GM21528 (cell line): ENCODE data around the gene ZNHIT6.

ENCODE experiments used
- ATAC-seq: cut with Tn5 transposase; IDR thresholded peaks from one replicate; pipeline ENCODE4 v1.9.1; 2021; ENCODE audit warnings: mild to moderate bottlenecking, moderate library complexity; ENCODE audit not compliant: unreplicated experiment, low FRiP score

Gene ZNHIT6

GRCh38 chr1:85624361-85624760 lies 83.9 kb downstream of the ZNHIT6 start:
- ATAC-seq = no peak

- ATAC-seq = no peak
Measured at GRCh38 chr1:85623061-85623471, 85.2 kb downstream of the ZNHIT6 start.

- no peak for ATAC-seq
Measured at GRCh38 chr1:85621430-85621829, 86.8 kb downstream of the ZNHIT6 start.

- ATAC-seq = no peak
Measured at GRCh38 chr1:85617633-85618100, 90.6 kb downstream of the ZNHIT6 start.

GRCh38 chr1:85616736-85617135 lies 91.5 kb downstream of the ZNHIT6 start:
- no peak for ATAC-seq

- no peak for ATAC-seq
Measured at GRCh38 chr1:85616364-85616705, 91.9 kb downstream of the ZNHIT6 start.

- no peak for ATAC-seq
Measured at GRCh38 chr1:85615586-85616363, 92.5 kb downstream of the ZNHIT6 start.

- ATAC-seq = no peak
Measured at GRCh38 chr1:85612704-85613361, 95.4 kb downstream of the ZNHIT6 start.

- ATAC-seq = no peak
Measured at GRCh38 chr1:85611856-85612255, 96.4 kb downstream of the ZNHIT6 start.

- ATAC-seq = no peak
Measured at GRCh38 chr1:85611425-85611824, 96.8 kb downstream of the ZNHIT6 start.

- no peak for ATAC-seq
Measured at GRCh38 chr1:85609976-85610375, 98.3 kb downstream of the ZNHIT6 start.

GRCh38 chr1:85608851-85609250 lies 99.4 kb downstream of the ZNHIT6 start:
- ATAC-seq = no peak

- no peak for ATAC-seq
Measured at GRCh38 chr1:85607921-85608265, 100.3 kb downstream of the ZNHIT6 start.

- no peak for ATAC-seq
Measured at GRCh38 chr1:85607126-85607920, 100.9 kb downstream of the ZNHIT6 start.

GRCh38 chr1:85606414-85606800 lies 101.8 kb downstream of the ZNHIT6 start:
- ATAC-seq = no peak

GRCh38 chr1:85605484-85606413 lies 102.5 kb downstream of the ZNHIT6 start:
- no peak for ATAC-seq

- no peak for ATAC-seq
Measured at GRCh38 chr1:85604298-85604997, 103.8 kb downstream of the ZNHIT6 start.

GRCh38 chr1:85603086-85603880 lies 105.0 kb downstream of the ZNHIT6 start:
- no peak for ATAC-seq

- ATAC-seq = no peak
Measured at GRCh38 chr1:85602571-85602970, 105.7 kb downstream of the ZNHIT6 start.
